ENCODE results near the gene AP3S2.

The AP3S2 gene

DNA sequence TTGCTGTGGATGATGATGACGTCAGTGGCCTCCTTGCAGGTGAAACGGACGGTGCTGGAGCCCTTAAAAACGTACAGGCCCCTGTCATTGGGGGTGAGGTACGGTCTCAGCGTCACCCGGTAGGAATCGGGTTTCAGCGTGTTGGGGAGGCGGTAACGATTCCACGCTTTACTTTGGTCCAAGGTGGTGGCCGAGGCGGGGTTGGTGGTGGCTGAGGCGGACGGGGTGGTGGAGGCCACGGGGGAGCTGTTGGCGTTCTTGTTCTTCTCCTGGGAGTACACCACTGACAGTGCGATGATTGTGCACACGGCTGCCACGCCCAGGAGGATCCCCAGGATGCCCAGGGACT, 87.6 kb downstream of the AP3S2 start:
- Histone ChIP-seq H3K4me2 (ENCODE audit: insufficient read depth, low read length) (no peak overlapping the region), H3K9me3 (ENCODE audit: insufficient read depth, low read length, severe bottlenecking) (no peaks in the 10 kb centered on the region), H3K27me3 (ENCODE audit: insufficient read depth, low read length, poor library complexity) (no peaks in the 10 kb centered on the region), H3K9ac (ENCODE audit: low read depth, low read length) (no peak overlapping the region), H3K79me2 (ENCODE audit: insufficient read depth, low read length) (no peaks in the 10 kb centered on the region), H3K36me3 (ENCODE audit: insufficient read depth, low read length) (no peaks in the 10 kb centered on the region), H3K4me1 (ENCODE audit: insufficient read depth, low read length) (no peaks in the 10 kb centered on the region), H2AFZ (ENCODE audit: low read depth, low read length) (no peak overlapping the region), H4K20me1 (ENCODE audit: insufficient read depth, low read length) (no peaks in the 10 kb centered on the region), H3K27ac (ENCODE audit: low read length) (no peak overlapping the region), H3K4me3 (ENCODE audit: low read depth in 1 of 2, low read length in 2 of 2) (no peak overlapping the region)
- TF ChIP-seq EZH2 (IDR thresholded peaks at IDR 0.05; ENCODE audit: borderline replicate concordance, low read depth, low read length, severe bottlenecking) (no peak), CTCF (IDR thresholded peaks at IDR 0.05; ENCODE audit: borderline replicate concordance, extremely low read depth, low read length, poor library complexity, severe bottlenecking) (no peak)
- no peak for ATAC-seq (ENCODE audit: insufficient read depth, low read depth)
- DNase-seq: no peak

- Histone ChIP-seq H3K27me3 (ENCODE audit: insufficient read depth, low read length, poor library complexity) (no peaks in the 10 kb centered on the region), H2AFZ (ENCODE audit: low read depth, low read length) (no peak overlapping the region), H3K4me1 (ENCODE audit: insufficient read depth, low read length) (no peaks in the 10 kb centered on the region), H3K27ac (ENCODE audit: low read length) (no peak overlapping the region), H3K4me3 (ENCODE audit: low read depth in 1 of 2, low read length in 2 of 2) (no peak overlapping the region), H3K36me3 (ENCODE audit: insufficient read depth, low read length) (no peaks in the 10 kb centered on the region), H3K4me2 (ENCODE audit: insufficient read depth, low read length) (no peak overlapping the region), H4K20me1 (ENCODE audit: insufficient read depth, low read length) (no peaks in the 10 kb centered on the region), H3K79me2 (ENCODE audit: insufficient read depth, low read length) (no peaks in the 10 kb centered on the region), H3K9me3 (ENCODE audit: insufficient read depth, low read length, severe bottlenecking) (no peaks in the 10 kb centered on the region), H3K9ac (ENCODE audit: low read depth, low read length) (no peak overlapping the region)
- no peak for DNase-seq
- no peak for ATAC-seq (ENCODE audit: insufficient read depth, low read depth)
- TF ChIP-seq CTCF (IDR thresholded peaks at IDR 0.05; ENCODE audit: borderline replicate concordance, extremely low read depth, low read length, poor library complexity, severe bottlenecking): no peak
- TF ChIP-seq EZH2 (IDR thresholded peaks at IDR 0.05; ENCODE audit: borderline replicate concordance, low read depth, low read length, severe bottlenecking): no peak
Observed at GRCh38 chr15:89805241-89806209, 88.3 kb downstream of the AP3S2 start.

DNA sequence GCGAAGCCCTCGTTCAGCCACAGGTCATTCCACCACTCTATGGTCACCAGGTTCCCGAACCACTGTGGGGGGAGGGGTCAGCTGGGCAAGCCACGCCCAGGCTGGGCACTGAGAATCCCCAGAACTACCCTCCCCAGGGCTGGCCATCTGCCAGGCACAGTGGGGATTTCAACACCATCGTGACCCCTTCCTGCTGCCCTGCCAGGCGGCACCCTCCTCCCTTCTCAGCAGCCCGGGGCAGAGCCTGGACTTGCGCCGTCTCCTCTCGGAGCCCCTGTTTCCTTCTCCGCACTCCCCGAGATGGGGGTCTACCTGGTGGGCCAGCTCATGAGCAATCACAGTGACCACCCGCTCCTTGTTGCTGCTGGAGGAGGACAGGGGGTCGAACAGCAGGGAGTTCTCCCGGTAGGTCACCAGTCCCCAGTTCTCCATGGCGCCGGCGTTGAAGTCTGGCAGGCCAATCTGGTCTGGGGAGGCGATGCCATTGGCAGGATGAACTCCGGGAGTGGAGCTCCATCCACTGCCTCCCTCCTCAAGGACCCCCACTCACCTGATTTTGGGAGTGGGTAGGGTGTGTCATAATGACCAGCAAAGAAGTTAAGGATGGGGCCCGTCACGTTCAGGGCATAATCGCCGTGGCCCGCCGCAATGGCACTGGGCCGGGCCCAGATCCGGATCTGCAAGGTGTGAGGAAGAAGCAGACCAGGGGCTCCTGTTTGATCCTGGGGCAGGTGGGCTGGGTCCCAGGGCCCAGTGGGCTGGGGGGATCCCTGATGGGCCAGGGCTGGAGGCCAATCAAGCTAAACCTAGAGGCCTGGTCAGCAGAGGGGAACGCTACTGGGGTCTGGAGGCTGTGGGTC, 89.6 kb downstream of the AP3S2 start:
- Histone ChIP-seq H2AFZ (ENCODE audit: low read depth, low read length) (no peak overlapping the region), H4K20me1 (ENCODE audit: insufficient read depth, low read length) (no peaks in the 10 kb centered on the region), H3K27ac (ENCODE audit: low read length) (no peak overlapping the region), H3K9ac (ENCODE audit: low read depth, low read length) (no peak overlapping the region), H3K79me2 (ENCODE audit: insufficient read depth, low read length) (no peaks in the 10 kb centered on the region), H3K4me2 (ENCODE audit: insufficient read depth, low read length) (no peak overlapping the region), H3K36me3 (ENCODE audit: insufficient read depth, low read length) (no peaks in the 10 kb centered on the region), H3K4me3 (ENCODE audit: low read depth in 1 of 2, low read length in 2 of 2) (no peak overlapping the region), H3K9me3 (ENCODE audit: insufficient read depth, low read length, severe bottlenecking) (no peaks in the 10 kb centered on the region), H3K4me1 (ENCODE audit: insufficient read depth, low read length) (no peaks in the 10 kb centered on the region), H3K27me3 (ENCODE audit: insufficient read depth, low read length, poor library complexity) (no peaks in the 10 kb centered on the region)
- ATAC-seq (ENCODE audit: insufficient read depth, low read depth) (no peak), DNase-seq (no peak)
- TF ChIP-seq EZH2 (IDR thresholded peaks at IDR 0.05; ENCODE audit: borderline replicate concordance, low read depth, low read length, severe bottlenecking) (no peak), CTCF (IDR thresholded peaks at IDR 0.05; ENCODE audit: borderline replicate concordance, extremely low read depth, low read length, poor library complexity, severe bottlenecking) (no peak)
